HepG2 (cell line): ENCODE measurements around the gene C21orf91. TPM values are rescaled to one million over a fixed set of nuclear protein-coding genes. Genes with fewer than 3 reads are reported as not detected.

ENCODE experiments used
- ATAC-seq: fragments of 200-7000 bp; cut with Tn5 transposase; 3 replicates; pipeline ENCODE4 v1.9.1; 2020; ENCODE audit warnings: mild to moderate bottlenecking, moderate library complexity
- BruUV-seq: library from RNA; stranded (reverse); fragments of 400-500 nt; replicated peaks from 2 replicates; lab custom pipeline; 2021; lab: Mats Ljungman, UMichigan
- CTCF ChIA-PET: fragments of 300-600 bp; formaldehyde crosslinking; extraction: SDS; loops from one replicate; lab custom pipeline; 2021; ENCODE audit warnings: low total read pairs, inconsistent platforms, low intra/inter-chr PET ratio; lab: Yijun Ruan, JAX
- POLR2A ChIA-PET: fragments of 350-600 bp; sonication (Branson Sonifier 250); formaldehyde crosslinking; loops from one replicate; lab custom pipeline; 2020; ENCODE audit warnings: antibody characterized with exemption, inconsistent platforms; lab: Yijun Ruan, JAX
- DNase-seq: peaks from one replicate; pipeline ENCODE4 v3.0.0-alpha.2; 2015; ENCODE audit warnings: low spot score
- FAIRE-seq: peaks from 3 replicates; lab custom pipeline; 2011; peaks lifted over from hg19 to GRCh38; lab: Jason Lieb, UNC
- H2AFZ ChIP-seq: one replicate; pipeline ENCODE4 v1.6.1; 2011; ENCODE audit warnings: low read length, inconsistent platforms
- H3K27ac ChIP-seq: fragments of 300-600 bp; 3 replicates; pipeline ENCODE4 v1.8.0; 2011; ENCODE audit warnings: mixed run types, mild to moderate bottlenecking, mixed read lengths, low read length, inconsistent platforms; ENCODE audit not compliant: insufficient read depth; ENCODE audit errors: extremely low read length
- H3K27me3 ChIP-seq, 2 experiments: fragments of 200-600 bp in 1 of 2; 2 replicates in 1 of 2; 3 replicates in 1 of 2; pipeline versions ENCODE4 v1.6.0 to v1.8.0; 2011; ENCODE audit warnings: low read length in 2 of 2, mild to moderate bottlenecking in 2 of 2, moderate library complexity in 2 of 2, inconsistent platforms in 1 of 2; ENCODE audit not compliant: insufficient read depth in 2 of 2, control insufficient read depth in 1 of 2
- H3K36me3 ChIP-seq, 2 experiments: fragments of 200-600 bp in 1 of 2; replicated peaks in 1 of 2; 2 replicates in 1 of 2; 3 replicates in 1 of 2; pipeline versions ENCODE4 v1.5.1 to v1.8.0; 2011; ENCODE audit warnings: low read length in 2 of 2, inconsistent platforms in 1 of 2; ENCODE audit not compliant: insufficient read depth in 2 of 2, control insufficient read depth in 1 of 2
- H3K4me1 ChIP-seq: 2 replicates; pipeline ENCODE4 v1.5.1; 2012; ENCODE audit warnings: low read length, inconsistent platforms; ENCODE audit not compliant: insufficient read depth
- H3K4me2 ChIP-seq: 2 replicates; pipeline ENCODE4 v1.6.0; 2011; ENCODE audit warnings: low read depth, low read length, inconsistent platforms
- H3K4me3 ChIP-seq, 3 experiments: fragments of 200-600 bp in 1 of 3; sonication (generic), shearing (Covaris generic) in 1 of 3; replicated peaks in 1 of 3; 2 replicates each; pipeline ENCODE4 v1.5.1; 2011 to 2016; ENCODE audit warnings: low read length in 3 of 3, inconsistent platforms in 2 of 3, low read depth in 2 of 3, mild to moderate bottlenecking in 2 of 3, control low read depth in 1 of 3, mixed read lengths in 1 of 3; ENCODE audit not compliant: insufficient read depth in 1 of 3
- H3K79me2 ChIP-seq: one replicate; pipeline ENCODE4 v1.6.1; 2011; ENCODE audit warnings: low read length, inconsistent platforms; ENCODE audit not compliant: insufficient read depth
- H3K9ac ChIP-seq: 2 replicates; pipeline ENCODE4 v1.6.0; 2011; ENCODE audit warnings: mild to moderate bottlenecking, low read depth, low read length, inconsistent platforms; ENCODE audit not compliant: insufficient read depth
- H3K9me3 ChIP-seq: 2 replicates; pipeline ENCODE4 v1.5.1; 2012; ENCODE audit warnings: mild to moderate bottlenecking, low read length
- H4K20me1 ChIP-seq: 2 replicates; pipeline ENCODE4 v1.6.0; 2011; ENCODE audit warnings: inconsistent platforms, mild to moderate bottlenecking, low read length, moderate library complexity; ENCODE audit not compliant: insufficient read depth
- ARID3A ChIP-seq: IDR thresholded peaks from 2 replicates; pipeline ENCODE4 v1.6.1; 2012; ENCODE audit warnings: low read depth, low read length, improper control_type of control experiment
- KDM4B ChIP-seq: sonication (generic); formaldehyde crosslinking; IDR thresholded peaks from 2 replicates; pipeline ENCODE4 v1.4.0; 2020; ENCODE audit warnings: missing genetic modification reagents
- MAZ ChIP-seq, 2 experiments: sonication (generic) in 1 of 2; formaldehyde crosslinking in 1 of 2; IDR thresholded peaks; 2 replicates each; pipeline versions ENCODE4 v1.5.0 to v1.6.1; 2012 to 2020; ENCODE audit warnings: low read depth in 2 of 2, mild to moderate bottlenecking in 2 of 2, borderline replicate concordance in 1 of 2, improper control_type of control experiment in 1 of 2, low read length in 1 of 2, missing genetic modification reagents in 1 of 2, moderate library complexity in 1 of 2
- REL ChIP-seq: sonication (generic); formaldehyde crosslinking; conservative IDR thresholded peaks from 2 replicates; pipeline ENCODE4 v1.8.0; 2022; ENCODE audit warnings: mild to moderate bottlenecking, missing genetic modification reagents, moderate library complexity
- RFXAP ChIP-seq: sonication (generic); formaldehyde crosslinking; IDR thresholded peaks from 2 replicates; pipeline ENCODE4 v1.4.0; 2020; ENCODE audit warnings: missing genetic modification reagents, borderline replicate concordance
- TFDP1 ChIP-seq: IDR thresholded peaks from 2 replicates; pipeline ENCODE4 v1.6.1; 2016; ENCODE audit warnings: missing compliant biosample characterization, missing genetic modification reagents, borderline replicate concordance
- ZNF224 ChIP-seq: sonication (generic); formaldehyde crosslinking; IDR thresholded peaks from 2 replicates; pipeline ENCODE4 v1.5.0; 2020; ENCODE audit warnings: mild to moderate bottlenecking, missing genetic modification reagents
- ZNF451 ChIP-seq: sonication (generic); formaldehyde crosslinking; IDR thresholded peaks from 2 replicates; pipeline ENCODE4 v1.5.0; 2020; ENCODE audit warnings: mild to moderate bottlenecking, missing genetic modification reagents
- ZNF83 ChIP-seq: sonication (generic); formaldehyde crosslinking; IDR thresholded peaks from 2 replicates; pipeline ENCODE4 v1.4.0; 2020; ENCODE audit warnings: missing genetic modification reagents, mild to moderate bottlenecking, borderline replicate concordance
- WGBS: methylation state at CpG from one replicate; pipeline ENCODE4 v1.1.6; 2017; ENCODE audit warnings: low lambda C conversion rate; 5-methylcytosine and 5-hydroxymethylcytosine counted together
- in situ Hi-C: cut with HindIII; loops from 2 replicates; pipeline ENCODE4 v1.10.0; 2017; ENCODE audit warnings: low pct_unique_long_range_greater_than_20kb; ENCODE audit not compliant: extremely low pct_ligation_motif_present
- intact Hi-C: fragments of 100-400 bp; cut with micrococcal nuclease; formaldehyde crosslinking; loops from one replicate; pipeline ENCODE4 v1.10.0; 2022; ENCODE audit not compliant: unreplicated experiment
- polyA plus RNA-seq, 8 experiments: library from polyadenylated mRNA; depleted of rRNA in 3 of 8; stranded (reverse) in 7 of 8; unstranded in 1 of 8; fragments of >200 nt; fragmentation: Illumina TruSeq in 4 of 8; extraction: Trizol in 4 of 8; gene quantifications; 2 replicates each; pipeline versions ENCODE4 v1.2.1 to v1.2.3, GENCODE V29; 2011 to 2016; ENCODE audit warnings: low read depth in 4 of 8, missing spikeins in 1 of 8, mixed read lengths in 1 of 8; ENCODE audit not compliant: insufficient read depth in 1 of 8
- total RNA-seq, 5 experiments: library from RNA; depleted of rRNA; stranded (reverse); fragments of >200 nt; fragmentation: Illumina TruSeq; extraction: Trizol; gene quantifications; 2 replicates each; pipeline ENCODE4 v1.2.3, GENCODE V29; 2016; ENCODE audit warnings: low read depth in 1 of 5

Gene C21orf91
- total and polyA plus RNA-seq, 2 of the 13 experiments (the other 11 are each of a cell fraction or from before 2014, with no cell fraction given), result 2.9 to 7.8 TPM

GRCh38 chr21:17742940-17743592 lies 76.1 kb downstream of the C21orf91 start:
- no TSS peak for BruUV-seq
- no peak overlapping the region for H3K4me3 ChIP-seq
- H2AFZ ChIP-seq, result no peak overlapping the region
- H3K27me3 ChIP-seq, result peaks cover 0 to 4% of the 10 kb centered on the region in 2 experiments; a peak in 2 of 5 replicates
- H3K27ac ChIP-seq, result no peak overlapping the region
- CTCF ChIA-PET, result no interaction called here
- intact Hi-C loops, result no loop called here
- TF ChIP-seq ZNF451 (CRISPR knock-in tag) (no peak), ZNF224 (no peak), KDM4B (no peak), ARID3A (no peak), TFDP1 (CRISPR knock-in tag) (no peak), MAZ (IDR thresholded peaks at IDR 0.05; ENCODE audit: borderline replicate concordance, low read depth, low read length) (no peak), MAZ (CRISPR knock-in tag; IDR thresholded peaks at IDR 0.05; ENCODE audit: low read depth) (no peak), ZNF83 (no peak), REL (no peak), RFXAP (CRISPR knock-in tag) (no peak)
- H3K4me1 ChIP-seq, result no peaks in the 10 kb centered on the region
- H4K20me1 ChIP-seq, result no peaks in the 10 kb centered on the region
- DNase-seq (no peak), FAIRE-seq (no peak), ATAC-seq (no peak)
- H3K4me2 ChIP-seq, result no peak overlapping the region
- H3K36me3 ChIP-seq, result no peaks in the 10 kb centered on the region
- no peaks in the 10 kb centered on the region for H3K79me2 ChIP-seq
- no peaks in the 10 kb centered on the region for H3K9me3 ChIP-seq
- 5% methylated on average over 2 of the region's 2 CpGs for WGBS
- in situ Hi-C loops, result no loop called here
- POLR2A ChIA-PET, result no interaction called here
- H3K9ac ChIP-seq, result no peak overlapping the region
